Activated T-helper 9 cell treated with anti-CD3 and anti-CD28 coated beads, Interleukin-2, amount 50 U/mL, for 16 hours (primary cell): ENCODE measurements around the gene SUPV3L1.
A peak's percentile ranks its signal among the peaks of the same experiment; 100 is the strongest.
"Not testable (repeated sequence)": the region's sequence is repeated elsewhere in the genome, so short reads cannot be mapped to it uniquely, and the experiment has no call there.

Source experiments
- DNase-seq: peaks from one replicate; pipeline ENCODE4 v3.0.0-alpha.2; 2020; ENCODE audit warnings: low read depth

SUPV3L1 gene

DNA sequence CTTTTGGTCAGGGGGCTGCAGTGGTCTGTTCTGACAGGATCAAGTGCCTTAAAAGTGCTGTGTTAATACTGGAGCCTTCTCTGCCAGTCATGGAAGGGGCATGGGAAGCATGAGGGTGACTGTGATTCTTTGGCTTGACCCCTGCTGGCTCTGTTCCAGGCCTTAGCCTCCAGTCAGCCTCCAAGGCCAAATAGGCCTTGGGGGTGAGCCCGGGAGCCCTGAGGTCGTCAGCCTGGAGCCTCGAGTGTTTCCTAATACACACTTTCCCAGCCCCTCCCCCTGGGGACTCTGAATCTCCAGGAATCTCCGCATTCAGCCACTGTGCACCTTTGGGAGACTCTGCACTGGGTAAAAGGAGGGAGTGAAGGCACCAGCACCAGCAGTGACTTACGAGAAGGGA is 50.1 kb downstream of the SUPV3L1 start:
- no peak for DNase-seq

DNA sequence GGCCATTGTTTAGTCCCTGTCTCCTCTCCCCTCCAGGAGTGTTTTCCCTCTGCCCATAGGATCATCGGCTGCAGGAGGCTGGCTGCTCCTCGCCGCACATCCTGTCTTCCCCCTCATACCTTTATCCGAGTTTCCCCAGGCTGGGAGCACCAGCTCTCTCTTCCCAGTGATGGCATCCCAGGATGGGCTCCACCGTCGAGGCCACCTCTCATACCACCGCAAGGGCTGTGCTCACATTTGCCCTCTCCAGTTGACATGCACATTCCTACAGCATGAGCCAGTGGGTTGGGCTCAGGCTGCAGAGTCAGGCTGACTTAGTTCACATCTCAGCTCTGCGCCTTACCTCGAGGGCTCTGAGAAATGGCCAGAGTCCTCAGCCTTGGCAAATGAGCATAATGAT is 52.2 kb downstream of the SUPV3L1 start:
- no peak for DNase-seq

DNA sequence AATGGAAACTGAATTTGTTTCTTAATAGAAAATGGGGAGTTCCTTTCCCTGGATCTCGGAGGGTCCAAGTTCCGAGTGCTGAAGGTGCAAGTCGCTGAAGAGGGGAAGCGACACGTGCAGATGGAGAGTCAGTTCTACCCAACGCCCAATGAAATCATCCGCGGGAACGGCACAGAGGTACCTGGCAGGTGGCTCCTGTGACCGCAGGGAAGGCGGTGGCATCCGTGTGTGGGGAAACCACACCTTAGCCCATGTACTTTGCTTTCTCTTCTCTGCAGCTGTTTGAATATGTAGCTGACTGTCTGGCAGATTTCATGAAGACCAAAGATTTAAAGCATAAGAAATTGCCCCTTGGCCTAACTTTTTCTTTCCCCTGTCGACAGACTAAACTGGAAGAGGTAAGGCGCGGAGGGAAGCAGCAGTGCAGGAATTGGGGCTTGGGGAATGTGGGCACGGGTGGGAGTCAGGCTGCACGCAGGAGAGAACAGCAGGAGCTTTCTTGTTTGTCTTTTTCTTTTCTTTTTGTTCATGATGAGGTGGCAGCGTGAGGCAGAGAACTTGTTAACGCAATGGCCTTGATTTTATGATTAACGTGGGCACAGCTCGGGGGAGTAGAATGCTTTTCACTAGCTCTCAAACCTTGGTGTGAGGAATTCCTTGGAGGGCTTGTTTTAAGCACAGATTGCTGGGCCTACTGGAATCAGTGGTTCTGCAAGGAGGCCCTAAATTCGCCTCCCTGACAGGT is 52.9 kb downstream of the SUPV3L1 start:
- DNase-seq = no peak

DNA sequence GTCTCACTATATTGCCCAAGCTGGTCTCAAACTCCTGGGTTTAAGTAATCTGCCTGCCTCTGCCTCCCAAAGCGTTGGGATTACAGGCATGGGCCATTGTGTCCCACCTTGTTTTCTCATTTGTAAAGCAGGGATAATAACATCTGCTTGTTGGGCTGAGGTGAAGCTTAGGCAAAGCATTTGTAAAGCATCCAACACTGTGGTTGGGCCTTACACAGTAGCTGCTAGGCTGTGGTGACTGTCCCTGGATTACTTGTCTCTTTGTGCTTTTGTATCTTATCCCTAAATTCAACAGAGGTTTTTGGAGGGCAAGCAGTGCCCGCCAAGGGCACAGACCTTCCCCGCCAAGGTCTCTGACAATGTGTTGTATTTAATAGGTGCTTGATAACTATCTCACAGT is 54.4 kb downstream of the SUPV3L1 start:
- no peak for DNase-seq

DNA sequence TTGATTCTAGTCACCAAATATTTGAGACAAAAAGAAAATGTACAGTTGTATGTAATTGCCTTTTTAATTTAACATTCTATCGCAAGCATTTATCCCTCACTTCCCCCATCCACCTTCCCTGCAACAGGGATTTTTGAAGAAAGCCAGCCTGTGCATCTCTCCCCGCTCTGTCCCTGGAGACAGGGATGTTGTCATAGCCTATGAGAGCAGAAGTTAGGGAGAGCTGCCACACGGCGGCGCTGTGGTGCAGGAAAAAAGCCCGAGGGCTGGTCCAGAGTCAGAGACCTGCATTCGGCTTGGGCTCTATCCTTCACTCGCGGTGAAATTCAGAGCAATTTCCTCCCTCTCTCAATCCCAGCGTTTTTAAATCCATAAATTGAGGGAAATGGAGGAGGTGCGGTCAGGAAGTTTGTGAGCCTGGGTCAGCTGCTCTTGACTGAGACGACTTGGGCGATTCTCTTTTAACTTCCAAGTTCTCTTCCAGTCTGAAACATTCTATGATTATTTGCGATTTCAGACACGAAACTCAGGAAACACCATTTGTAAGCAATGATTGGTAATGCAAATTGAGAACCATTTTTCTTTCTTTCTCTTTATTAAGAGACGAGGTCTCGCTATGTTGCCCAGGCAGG is 57.6 kb downstream of the SUPV3L1 start:
- DNase-seq = peak; percentile 79

DNA sequence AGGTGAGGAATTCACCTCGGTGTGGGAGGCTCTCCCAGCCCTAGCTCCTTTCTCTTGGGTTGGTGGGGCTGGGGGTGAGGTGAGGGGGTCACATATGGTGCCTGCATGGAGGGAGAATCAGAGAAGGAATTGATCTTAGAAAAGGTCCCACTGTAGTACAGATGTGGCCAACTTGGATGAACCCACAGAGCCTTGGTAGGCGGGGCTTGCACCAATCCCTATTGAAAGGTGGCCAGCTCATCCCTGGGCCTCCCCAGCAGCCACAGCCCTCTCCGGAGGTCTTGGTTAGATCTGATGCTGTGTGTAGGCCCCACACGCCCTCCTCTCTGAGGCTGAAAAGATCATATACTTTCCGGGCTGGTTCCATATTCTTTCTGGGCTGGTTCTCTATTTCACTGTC is 59.1 kb downstream of the SUPV3L1 start:
- no peak for DNase-seq

DNA sequence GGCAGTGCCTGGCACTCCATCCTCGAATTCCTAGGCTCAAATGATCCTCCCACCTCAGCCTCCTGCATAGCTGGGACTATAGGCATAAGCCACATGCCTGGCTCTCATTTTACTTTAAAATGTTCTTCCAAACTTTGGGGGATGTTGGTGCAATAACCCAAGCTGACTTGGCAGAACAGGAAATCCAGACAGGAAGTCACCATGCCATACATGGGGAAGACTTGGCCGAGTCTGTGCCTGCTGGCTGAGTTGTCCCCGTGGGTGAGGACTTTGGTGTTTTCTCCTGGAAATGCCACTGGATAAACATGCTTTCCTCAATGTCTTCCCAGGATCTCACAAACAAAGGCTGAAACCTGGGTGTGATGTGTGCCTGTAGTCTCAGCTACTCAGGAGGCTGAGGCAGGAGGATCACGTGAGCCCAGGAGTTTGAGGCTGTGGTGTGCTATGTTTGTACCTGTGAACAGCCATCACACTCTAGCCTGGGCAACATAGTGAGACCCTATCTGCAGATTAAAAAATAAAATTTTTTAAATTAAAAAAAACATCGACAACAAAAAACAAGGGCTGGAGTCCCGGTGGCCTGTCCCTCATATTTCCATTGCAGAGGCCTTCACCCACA is 59.9 kb downstream of the SUPV3L1 start:
- DNase-seq = no peak

DNA sequence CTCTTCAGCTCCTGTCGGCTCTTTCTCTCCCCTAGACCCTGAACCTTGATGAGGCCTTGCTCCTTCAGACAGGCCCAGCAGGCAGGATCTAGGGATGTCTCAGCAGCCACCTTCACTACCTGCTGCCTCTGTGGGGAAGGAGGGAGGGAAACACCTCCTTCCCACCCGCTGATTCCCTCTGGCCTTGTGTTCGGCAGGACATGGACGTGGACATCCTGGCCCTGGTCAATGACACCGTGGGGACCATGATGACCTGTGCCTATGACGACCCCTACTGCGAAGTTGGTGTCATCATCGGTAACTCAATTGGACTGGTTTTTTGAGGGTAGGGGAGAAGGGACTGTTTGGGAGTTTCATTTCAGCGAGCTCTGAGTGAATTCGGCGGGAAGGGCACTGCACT is 60.4 kb downstream of the SUPV3L1 start:
- no peak for DNase-seq

DNA sequence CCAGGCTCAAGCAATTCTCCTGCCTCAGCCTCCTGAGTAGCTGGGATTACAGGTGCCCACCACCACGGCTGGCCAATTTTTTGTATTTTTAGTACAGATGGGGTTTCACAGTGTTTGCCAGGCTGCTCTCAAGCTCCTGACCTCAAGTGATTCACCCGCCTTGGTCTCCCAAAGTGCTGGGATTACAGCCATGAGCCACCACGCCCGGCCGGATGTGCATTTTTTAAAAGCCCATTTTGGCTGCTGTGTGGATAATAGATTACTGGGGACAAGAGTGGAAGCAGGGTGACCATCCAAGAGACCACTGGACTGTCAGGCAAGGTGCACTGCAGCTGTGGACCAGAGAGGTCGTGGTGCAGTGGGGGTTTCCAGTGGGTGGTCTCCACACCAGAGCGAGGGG is 61.5 kb downstream of the SUPV3L1 start:
- DNase-seq = no peak

DNA sequence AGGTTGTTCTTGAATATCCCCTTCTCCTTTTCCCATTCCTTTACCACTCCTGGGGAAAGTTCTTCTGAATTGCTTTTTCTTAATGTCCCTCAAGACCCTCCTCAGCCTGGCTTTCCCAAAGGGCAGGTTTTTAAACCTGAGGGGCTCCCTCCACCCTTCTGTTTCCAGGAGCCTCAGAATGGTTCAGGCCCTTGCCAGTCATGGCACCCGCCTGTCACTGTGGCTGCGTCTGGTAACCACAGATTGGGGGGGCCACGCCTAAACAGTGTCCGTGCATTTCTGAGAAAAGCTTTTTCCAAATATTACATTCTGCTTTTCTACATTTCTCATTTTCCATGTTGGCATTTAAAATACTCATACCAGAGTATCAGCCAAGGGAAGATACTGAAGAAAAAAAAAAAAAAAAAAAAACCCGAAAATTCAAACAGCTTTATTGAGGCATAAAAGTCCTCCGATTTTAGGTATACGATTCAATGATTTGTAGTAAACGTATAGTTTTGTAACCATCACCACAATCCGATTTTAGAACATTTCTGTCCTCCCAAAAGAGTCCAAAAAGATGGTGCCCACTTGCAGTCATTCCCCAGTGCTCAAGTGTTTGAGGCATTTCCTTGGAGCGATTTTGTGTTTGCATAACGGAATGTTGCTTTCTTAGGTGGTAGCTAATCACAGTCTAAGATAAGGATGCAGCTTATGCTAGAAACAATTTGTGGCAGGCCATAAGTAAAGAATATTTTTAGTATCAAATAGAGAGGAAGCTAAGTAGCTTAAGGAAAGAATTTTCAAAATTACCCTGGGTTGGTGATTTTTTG is 62.2 kb downstream of the SUPV3L1 start:
- DNase-seq = no peak

DNA sequence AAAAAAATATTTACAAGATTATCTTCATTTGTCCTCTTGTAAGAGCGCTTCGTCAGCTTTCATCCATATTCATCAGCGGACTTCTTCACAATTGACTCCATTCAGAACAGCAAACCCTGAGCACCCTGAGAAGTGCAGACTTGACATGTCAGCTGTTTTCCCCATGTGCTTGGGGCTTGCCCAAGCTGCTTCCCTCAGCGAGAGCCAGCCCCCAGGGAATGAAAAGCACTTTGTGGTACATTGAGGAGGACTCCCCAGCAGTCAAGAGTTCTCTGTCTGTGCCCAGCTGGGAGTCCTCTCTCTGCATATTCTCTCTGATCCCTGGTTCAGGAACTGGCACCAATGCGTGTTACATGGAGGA is 62.8 kb downstream of the SUPV3L1 start:
- no peak for DNase-seq

DNA sequence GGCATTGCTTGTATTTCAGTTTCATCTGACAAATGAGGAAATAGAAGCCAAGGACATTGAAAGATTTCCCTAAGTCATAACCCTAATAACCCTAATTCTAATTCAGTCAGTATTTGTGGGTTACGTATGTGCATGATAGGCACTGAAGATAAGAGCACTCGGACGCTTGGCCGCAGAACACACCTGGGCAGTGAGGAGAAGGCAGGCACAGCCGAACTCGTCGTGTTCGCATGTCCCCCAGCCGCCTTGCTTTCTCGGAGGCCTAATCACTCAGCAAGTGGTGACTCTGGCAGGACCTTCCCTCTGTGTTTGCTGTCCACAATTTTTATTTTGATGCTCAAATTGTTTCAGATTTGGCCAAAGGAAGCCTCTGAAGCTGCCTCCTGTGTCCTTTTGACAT is 63.8 kb downstream of the SUPV3L1 start:
- DNase-seq = no peak

DNA sequence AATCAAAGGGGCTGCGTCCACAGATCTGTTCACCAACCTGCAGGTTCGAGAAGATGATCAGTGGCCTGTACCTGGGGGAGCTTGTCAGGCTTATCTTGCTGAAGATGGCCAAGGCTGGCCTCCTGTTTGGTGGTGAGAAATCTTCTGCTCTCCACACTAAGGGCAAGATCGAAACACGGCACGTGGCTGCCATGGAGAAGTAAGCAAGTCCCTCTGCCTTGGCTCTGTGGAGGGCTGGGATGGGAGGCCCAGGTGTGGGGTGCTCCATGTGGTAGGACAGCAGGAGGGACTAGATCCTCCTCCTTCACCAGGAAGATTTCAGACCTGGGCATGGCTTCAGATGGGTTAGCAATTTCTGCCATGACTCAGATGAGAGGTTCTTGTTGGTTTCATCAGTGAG is 66.0 kb downstream of the SUPV3L1 start:
- DNase-seq = no peak

DNA sequence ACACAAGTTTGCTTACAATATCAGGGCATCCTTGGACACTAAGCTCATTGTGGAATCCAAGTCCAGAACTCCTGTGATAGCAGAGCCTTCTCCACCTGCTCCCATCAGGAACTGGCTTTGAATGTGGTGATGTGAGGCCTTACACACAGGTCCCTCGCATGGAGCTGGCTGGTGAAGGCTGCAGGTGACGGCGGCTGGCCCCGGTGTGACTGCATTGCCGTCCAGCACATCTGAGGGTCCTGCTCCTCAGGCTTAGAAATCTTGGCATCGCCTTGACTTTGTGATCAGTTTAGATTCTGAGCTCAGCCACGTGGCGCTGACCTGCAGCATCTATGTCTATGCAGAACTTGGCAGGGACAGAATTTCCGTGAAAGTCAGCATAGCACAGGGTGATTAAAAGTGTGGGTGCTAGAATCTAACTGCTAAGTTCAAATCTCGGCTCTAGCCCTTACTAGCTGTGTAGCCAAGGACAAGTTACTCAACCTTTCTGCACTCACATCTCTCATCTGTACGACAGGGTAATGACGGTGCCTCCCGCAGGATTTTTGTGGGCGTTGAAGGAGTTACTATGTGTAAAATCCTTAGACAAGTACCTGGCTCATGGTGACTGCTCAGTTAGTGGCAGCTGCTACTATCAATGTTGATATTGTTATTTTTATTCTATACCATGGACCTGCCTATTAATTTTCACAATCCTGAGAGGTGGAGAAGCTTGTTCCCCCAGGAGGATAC is 66.7 kb downstream of the SUPV3L1 start:
- DNase-seq = no peak

DNA sequence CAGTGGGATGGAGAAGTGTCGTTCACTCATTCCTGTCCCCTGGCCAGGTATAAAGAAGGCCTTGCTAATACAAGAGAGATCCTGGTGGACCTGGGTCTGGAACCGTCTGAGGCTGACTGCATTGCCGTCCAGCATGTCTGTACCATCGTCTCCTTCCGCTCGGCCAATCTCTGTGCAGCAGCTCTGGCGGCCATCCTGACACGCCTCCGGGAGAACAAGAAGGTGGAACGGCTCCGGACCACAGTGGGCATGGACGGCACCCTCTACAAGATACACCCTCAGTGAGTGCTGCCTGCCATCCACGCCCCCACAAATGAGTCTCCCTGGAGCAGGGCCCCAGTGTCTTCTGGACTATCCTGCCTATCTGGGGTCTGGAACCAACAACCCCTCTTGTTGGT is 67.3 kb downstream of the SUPV3L1 start:
- no peak for DNase-seq

DNA sequence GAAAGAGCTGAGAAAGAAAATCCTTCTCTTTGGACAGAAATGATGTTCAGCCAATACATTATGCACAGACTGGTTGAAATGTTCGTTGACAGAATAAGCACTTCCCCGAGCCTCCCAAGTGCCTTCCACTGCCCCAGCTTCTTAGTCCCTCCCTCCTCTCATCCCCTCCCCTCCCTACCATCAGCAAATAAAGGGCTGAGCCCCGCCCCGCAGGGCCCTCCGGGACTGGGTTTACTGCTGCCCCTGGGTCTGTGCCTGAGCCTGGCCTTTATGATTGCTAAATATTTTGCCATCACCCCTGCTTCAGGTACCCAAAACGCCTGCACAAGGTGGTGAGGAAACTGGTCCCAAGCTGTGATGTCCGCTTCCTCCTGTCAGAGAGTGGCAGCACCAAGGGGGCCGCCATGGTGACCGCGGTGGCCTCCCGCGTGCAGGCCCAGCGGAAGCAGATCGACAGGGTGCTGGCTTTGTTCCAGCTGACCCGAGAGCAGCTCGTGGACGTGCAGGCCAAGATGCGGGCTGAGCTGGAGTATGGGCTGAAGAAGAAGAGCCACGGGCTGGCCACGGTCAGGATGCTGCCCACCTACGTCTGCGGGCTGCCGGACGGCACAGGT is 68.2 kb downstream of the SUPV3L1 start:
- DNase-seq = no peak

DNA sequence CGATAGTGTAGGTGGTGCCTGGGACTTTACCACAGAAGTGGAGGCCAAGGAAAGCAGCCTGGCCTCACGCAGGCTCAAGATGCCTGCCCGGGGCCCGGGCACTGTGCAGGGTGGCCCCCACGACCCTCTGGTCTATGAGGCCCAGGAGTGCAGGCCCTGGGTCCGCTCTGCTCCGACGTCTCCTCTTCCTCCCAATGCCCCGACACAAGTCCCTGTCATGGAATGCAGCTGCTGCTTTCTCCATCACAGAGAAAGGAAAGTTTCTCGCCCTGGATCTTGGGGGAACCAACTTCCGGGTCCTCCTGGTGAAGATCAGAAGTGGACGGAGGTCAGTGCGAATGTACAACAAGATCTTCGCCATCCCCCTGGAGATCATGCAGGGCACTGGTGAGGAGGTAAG is 70.0 kb downstream of the SUPV3L1 start:
- DNase-seq = no peak

DNA sequence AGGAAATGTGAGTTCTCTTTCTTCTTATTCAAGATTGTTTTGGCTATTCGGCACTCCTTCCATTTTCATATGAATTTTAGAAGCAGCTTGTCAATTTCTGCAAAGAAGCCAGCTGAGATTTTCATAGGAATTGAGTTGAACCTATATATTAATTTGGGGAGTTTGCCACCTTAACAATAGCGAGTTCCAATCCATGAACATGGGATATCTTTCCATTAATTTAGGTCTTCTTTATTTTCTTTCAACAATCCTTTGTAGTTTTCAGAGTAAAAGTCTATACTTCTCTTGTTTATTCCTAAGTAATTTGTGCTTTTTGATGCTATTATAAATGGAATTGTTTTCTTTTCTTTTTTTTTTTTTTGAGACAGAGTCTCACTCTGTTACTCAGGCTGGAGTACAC is 71.4 kb downstream of the SUPV3L1 start:
- DNase-seq = not testable (repeated sequence)

DNA sequence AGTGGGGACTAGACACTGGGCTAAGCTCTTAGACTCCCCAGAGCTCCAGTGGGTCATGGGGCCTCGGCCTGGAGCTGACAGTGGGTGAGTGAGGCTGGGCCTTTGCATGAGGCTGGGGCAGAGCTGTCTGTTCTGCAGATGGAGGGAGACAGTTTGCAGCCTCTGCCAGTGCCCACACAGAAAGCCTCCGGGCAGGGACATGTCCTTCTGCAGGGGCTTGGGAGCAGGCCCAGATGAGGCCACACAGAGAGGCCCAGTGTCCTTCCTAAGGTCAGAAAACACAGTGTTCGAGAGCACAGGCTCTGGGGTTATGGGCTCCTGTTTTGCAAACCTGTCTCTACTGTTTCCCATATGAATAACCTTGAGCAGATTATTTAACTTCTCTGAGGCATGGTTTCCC is 73.1 kb downstream of the SUPV3L1 start:
- DNase-seq = no peak

DNA sequence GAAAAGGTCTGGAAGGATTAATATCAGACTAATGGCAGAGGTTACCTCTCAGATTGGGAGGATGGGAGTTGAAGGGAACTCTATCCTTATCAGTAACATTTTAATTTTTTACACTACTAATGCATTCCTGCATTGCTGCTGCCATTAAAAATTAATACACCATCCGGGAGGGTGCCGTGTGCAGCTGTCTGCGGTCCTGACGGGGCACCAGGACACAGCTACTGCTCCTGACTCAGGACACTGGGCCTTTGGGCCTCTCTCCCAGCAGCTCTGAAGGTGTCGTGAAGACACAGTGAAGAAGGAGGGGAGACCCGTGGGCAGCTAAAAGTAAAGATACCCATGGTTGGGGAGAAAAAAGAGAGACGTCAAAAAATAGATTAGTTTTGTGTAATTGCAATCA is 74.8 kb downstream of the SUPV3L1 start:
- no peak for DNase-seq
